Osteocyte (in vitro differentiated cells): ENCODE measurements around the gene VSIR. TPM values are rescaled to one million over a fixed set of nuclear protein-coding genes. Genes with fewer than 3 reads are reported as not detected.

ENCODE experiments used
- DNase-seq: peaks from one replicate; pipeline ENCODE4 v3.0.0; 2021; ENCODE audit warnings: mixed read lengths; ENCODE audit not compliant: unreplicated experiment; ENCODE audit errors: extremely low spot score
- H3K27ac Mint-ChIP-seq: one replicate; pipeline ENCODE4 v1.8.0; 2021; ENCODE audit warnings: mild to moderate bottlenecking, mixed read lengths; ENCODE audit not compliant: unreplicated experiment
- H3K27me3 Mint-ChIP-seq: one replicate; pipeline ENCODE4 v1.8.0; 2021; ENCODE audit warnings: mixed read lengths; ENCODE audit not compliant: unreplicated experiment
- H3K36me3 Mint-ChIP-seq: one replicate; pipeline ENCODE4 v1.8.0; 2021; ENCODE audit warnings: mixed read lengths; ENCODE audit not compliant: unreplicated experiment
- H3K4me1 Mint-ChIP-seq: one replicate; pipeline ENCODE4 v1.8.0; 2021; ENCODE audit warnings: mixed read lengths; ENCODE audit not compliant: unreplicated experiment
- H3K4me3 Mint-ChIP-seq: one replicate; pipeline ENCODE4 v1.8.0; 2021; ENCODE audit warnings: mild to moderate bottlenecking, moderate library complexity, mixed read lengths; ENCODE audit not compliant: unreplicated experiment
- H3K9me3 Mint-ChIP-seq: one replicate; pipeline ENCODE4 v1.8.0; 2021; ENCODE audit warnings: mixed read lengths; ENCODE audit not compliant: unreplicated experiment
- CTCF ChIP-seq: fragments of 200-600 bp; sonication (generic); IDR thresholded peaks from 2 replicates; pipeline ENCODE4 v1.5.0; 2021; ENCODE audit warnings: antibody characterized with exemption, mild to moderate bottlenecking, moderate library complexity
- total RNA-seq: library from RNA; stranded (reverse); gene quantifications from 2 replicates; pipeline ENCODE4 v1.2.1, GENCODE V29; 2021

The VSIR gene
- total RNA-seq, 1 donor from 2014 or later, result 0.75 TPM

DNA sequence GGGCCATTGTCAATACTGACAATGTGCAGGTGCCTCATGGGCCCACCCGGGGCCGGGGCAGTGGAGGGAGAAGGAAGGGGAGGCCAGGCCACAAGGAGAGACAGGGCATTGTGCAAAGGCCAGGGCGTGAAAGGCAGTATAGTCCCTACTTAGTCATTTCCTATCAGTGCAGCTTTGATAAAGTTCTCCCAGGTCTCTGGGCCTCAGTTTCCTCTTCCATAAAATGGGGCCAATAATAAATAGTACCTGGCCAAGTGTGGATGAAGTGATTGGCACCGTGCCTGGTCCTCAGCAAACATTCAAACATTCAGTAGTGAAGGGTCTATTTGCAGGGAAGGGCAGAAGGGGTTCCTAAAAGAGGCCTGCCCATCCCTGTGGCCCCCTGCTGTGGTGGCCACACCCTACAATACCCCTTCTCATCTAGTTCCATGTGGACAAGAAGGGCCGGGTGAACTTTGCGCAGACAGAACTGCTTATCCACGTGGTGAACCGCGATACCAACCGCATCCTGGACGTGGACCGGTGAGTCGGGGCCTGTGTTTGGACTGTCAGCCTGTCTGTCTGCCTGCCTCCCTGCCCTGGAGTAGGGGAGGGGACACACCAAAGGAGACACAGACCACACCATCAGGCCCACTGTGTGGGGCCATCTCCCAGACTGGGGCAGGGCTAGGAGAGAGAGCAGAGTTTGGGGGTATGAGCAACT is 36.9 kb upstream of the VSIR start:
- DNase-seq, result no peak
- Mint-ChIP-seq H3K27ac (no peak overlapping the region), H3K4me1 (no peaks in the 10 kb centered on the region), H3K36me3 (peaks cover 10% of the 10 kb centered on the region), H3K27me3 (peaks cover 7% of the 10 kb centered on the region), H3K9me3 (no peaks in the 10 kb centered on the region), H3K4me3 (no peak overlapping the region)
- TF ChIP-seq CTCF, result no peak

DNA sequence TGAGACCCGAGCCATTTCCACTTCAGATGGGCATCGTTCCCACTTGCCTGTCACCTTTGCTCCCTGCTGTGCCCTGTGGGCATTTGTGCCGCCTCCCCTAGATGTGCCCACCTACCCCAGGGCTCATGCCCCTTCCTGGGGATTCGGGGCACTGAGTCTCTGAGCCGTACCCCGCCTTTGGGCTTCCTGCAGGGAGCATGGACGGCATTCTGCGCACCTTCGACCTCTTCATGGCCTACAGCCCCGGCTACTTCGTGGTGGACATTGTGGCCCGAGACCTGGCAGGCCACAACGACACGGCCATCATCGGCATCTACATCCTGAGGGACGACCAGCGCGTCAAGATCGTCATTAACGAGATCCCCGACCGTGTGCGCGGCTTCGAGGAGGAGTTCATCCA is 36.3 kb upstream of the VSIR start:
- H3K9me3 Mint-ChIP-seq, result no peaks in the 10 kb centered on the region
- peaks cover 13% of the 10 kb centered on the region for H3K27me3 Mint-ChIP-seq
- DNase-seq, result no peak
- peaks cover 6% of the 10 kb centered on the region for H3K36me3 Mint-ChIP-seq
- no peak overlapping the region for H3K4me3 Mint-ChIP-seq
- no peak overlapping the region for H3K27ac Mint-ChIP-seq
- TF ChIP-seq CTCF, result no peak
- no peaks in the 10 kb centered on the region for H3K4me1 Mint-ChIP-seq

- peaks cover 19% of the 10 kb centered on the region for H3K27me3 Mint-ChIP-seq
- TF ChIP-seq CTCF, result no peak
- no peaks in the 10 kb centered on the region for H3K4me1 Mint-ChIP-seq
- no peak for DNase-seq
- no peak overlapping the region for H3K27ac Mint-ChIP-seq
- no peaks in the 10 kb centered on the region for H3K36me3 Mint-ChIP-seq
- H3K4me3 Mint-ChIP-seq, result no peak overlapping the region
- H3K9me3 Mint-ChIP-seq, result no peaks in the 10 kb centered on the region
These were observed 34.5 kb upstream of the VSIR start for GRCh38 chr10:71807557-71808510.

DNA sequence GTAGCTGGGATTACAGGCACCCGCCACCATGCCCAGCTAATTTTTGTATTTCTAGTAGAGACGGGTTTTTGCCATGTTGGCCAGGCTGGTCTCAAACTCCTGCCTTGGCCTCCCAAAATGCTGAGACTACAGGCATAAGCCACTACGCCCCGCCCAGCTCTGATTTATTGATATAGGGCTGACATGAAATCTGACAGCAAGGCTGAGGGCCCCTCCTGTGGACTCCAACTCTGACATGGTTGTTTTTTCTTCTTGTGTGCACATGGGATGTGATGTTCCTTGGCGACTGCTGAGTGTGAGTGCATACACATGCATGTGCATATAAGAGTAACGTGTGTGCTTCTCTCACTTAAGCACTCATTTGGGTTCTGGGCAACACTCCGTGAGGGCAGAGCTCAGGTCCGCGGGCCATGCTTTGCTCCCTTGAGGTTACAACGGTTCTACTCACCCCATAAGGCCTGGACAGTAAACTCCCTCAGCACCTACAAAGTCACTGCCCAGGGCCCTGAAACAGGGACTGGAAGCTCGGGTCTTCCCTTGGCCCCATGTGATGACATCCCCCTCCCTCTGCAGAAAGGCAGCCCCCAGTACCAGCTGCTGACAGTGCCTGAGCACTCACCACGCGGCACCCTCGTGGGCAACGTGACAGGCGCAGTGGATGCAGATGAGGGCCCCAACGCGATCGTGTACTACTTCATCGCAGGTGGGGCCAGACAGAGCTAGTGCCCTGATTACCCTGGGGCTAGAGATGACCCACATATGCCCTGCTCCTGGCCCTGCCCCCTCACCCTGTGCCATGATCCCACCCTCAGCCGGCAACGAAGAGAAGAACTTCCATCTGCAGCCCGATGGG is 33.6 kb upstream of the VSIR start:
- no peaks in the 10 kb centered on the region for H3K4me1 Mint-ChIP-seq
- H3K4me3 Mint-ChIP-seq, result no peak overlapping the region
- peaks cover 19% of the 10 kb centered on the region for H3K27me3 Mint-ChIP-seq
- DNase-seq, result no peak
- no peaks in the 10 kb centered on the region for H3K9me3 Mint-ChIP-seq
- no peaks in the 10 kb centered on the region for H3K36me3 Mint-ChIP-seq
- H3K27ac Mint-ChIP-seq, result no peak overlapping the region
- no peak for TF ChIP-seq CTCF
